Progenitor cell of endocrine pancreas (in vitro differentiated cells): Measurements from ENCODE around the gene NPFFR1. TPM values are rescaled to one million over a fixed set of nuclear protein-coding genes. Genes with fewer than 3 reads are reported as not detected.

Experiments
- DNase-seq: peaks from one replicate; pipeline ENCODE4 v3.0.0; 2021; ENCODE audit warnings: low spot score; ENCODE audit not compliant: unreplicated experiment
- H3K27ac Mint-ChIP-seq: 2 replicates; pipeline ENCODE4 v1.8.0; 2021; ENCODE audit warnings: mild to moderate bottlenecking, moderate library complexity, mixed read lengths
- H3K27me3 Mint-ChIP-seq: 2 replicates; pipeline ENCODE4 v1.8.0; 2021; ENCODE audit warnings: mixed read lengths
- H3K36me3 Mint-ChIP-seq: 2 replicates; pipeline ENCODE4 v1.8.0; 2022; ENCODE audit warnings: mixed read lengths; ENCODE audit not compliant: insufficient read depth
- H3K4me1 Mint-ChIP-seq: 2 replicates; pipeline ENCODE4 v1.8.0; 2021; ENCODE audit warnings: low read depth, mixed read lengths
- H3K4me3 Mint-ChIP-seq: 2 replicates; pipeline ENCODE4 v1.8.0; 2021; ENCODE audit warnings: low read depth, mild to moderate bottlenecking, moderate library complexity, mixed read lengths
- H3K9me3 Mint-ChIP-seq: 2 replicates; pipeline ENCODE4 v1.8.0; 2021; ENCODE audit warnings: low read depth, mixed read lengths
- CTCF ChIP-seq: fragments of 200-600 bp; sonication (generic); IDR thresholded peaks from one replicate; pipeline ENCODE4 v1.5.0; 2021; ENCODE audit warnings: antibody characterized with exemption, mild to moderate bottlenecking; ENCODE audit not compliant: unreplicated experiment
- total RNA-seq: library from RNA; stranded (reverse); gene quantifications from 2 replicates; pipeline ENCODE4 v1.2.1, GENCODE V29; 2021

NPFFR1 gene
- total RNA-seq, 1 donor from 2014 or later = not detected

GRCh38 chr10:70198696-70199466, 84.9 kb downstream of the NPFFR1 start:
- no peak for DNase-seq

More at GRCh38 chr10:70198696-70199466, 84.9 kb downstream of the NPFFR1 start:
- Mint-ChIP-seq H3K27ac (no peak overlapping the region), H3K4me3 (no peak overlapping the region), H3K36me3 (peaks cover 33% of the 10 kb centered on the region), H3K4me1 (no peaks in the 10 kb centered on the region), H3K9me3 (no peaks in the 10 kb centered on the region), H3K27me3 (no peaks in the 10 kb centered on the region)
- TF ChIP-seq CTCF = no peak

Other genes starting within 250 kb of the NPFFR1 start
- 128 and 143 TPM in 2 replicates for gene MACROH2A2, start 231.2 kb downstream of the NPFFR1 start, total RNA-seq
- 10.7 and 10.9 TPM in 2 replicates for gene AIFM2, start 151.2 kb downstream of the NPFFR1 start, total RNA-seq
- gene TYSND1, start 137.3 kb downstream of the NPFFR1 start, total RNA-seq = 12.6 and 15.1 TPM in 2 replicates
- gene SAR1A, start 113.5 kb downstream of the NPFFR1 start, total RNA-seq = 93.0 and 94.4 TPM in 2 replicates
- 119 and 128 TPM in 2 replicates for gene PPA1, start 50.6 kb downstream of the NPFFR1 start, total RNA-seq
- gene LRRC20, start 98.6 kb upstream of the NPFFR1 start, total RNA-seq = 16.7 and 19.6 TPM in 2 replicates
- 99.6 and 101 TPM in 2 replicates for gene EIF4EBP2, start 120.1 kb upstream of the NPFFR1 start, total RNA-seq
- gene NODAL, start 157.7 kb upstream of the NPFFR1 start, total RNA-seq = not detected in 2 replicates
- 1.2 and 1.4 TPM in 2 replicates for gene PALD1, start 194.8 kb upstream of the NPFFR1 start, total RNA-seq